ENCODE results near the gene PDZRN4.
"Not testable (repeated sequence)": the region's sequence is repeated elsewhere in the genome, so short reads cannot be mapped to it uniquely, and the experiment has no call there.

Gene PDZRN4

GRCh38 chr12:41254004-41254914, 66.1 kb downstream of the PDZRN4 start:
- H3K4me1 Mint-ChIP-seq = no peaks in the 10 kb centered on the region
- no peaks in the 10 kb centered on the region for H3K27me3 Mint-ChIP-seq (ENCODE audit: low read depth, poor library complexity)
- no peak for TF ChIP-seq CTCF (IDR thresholded peaks at IDR 0.05)
- DNase-seq = no peak
- no peak overlapping the region for H3K4me3 Mint-ChIP-seq
- peaks cover 12% of the 10 kb centered on the region for H3K36me3 Mint-ChIP-seq (ENCODE audit: low read depth)
- H3K9me3 Mint-ChIP-seq = peaks cover 17% of the 10 kb centered on the region
- no peak overlapping the region for H3K27ac Mint-ChIP-seq

DNA sequence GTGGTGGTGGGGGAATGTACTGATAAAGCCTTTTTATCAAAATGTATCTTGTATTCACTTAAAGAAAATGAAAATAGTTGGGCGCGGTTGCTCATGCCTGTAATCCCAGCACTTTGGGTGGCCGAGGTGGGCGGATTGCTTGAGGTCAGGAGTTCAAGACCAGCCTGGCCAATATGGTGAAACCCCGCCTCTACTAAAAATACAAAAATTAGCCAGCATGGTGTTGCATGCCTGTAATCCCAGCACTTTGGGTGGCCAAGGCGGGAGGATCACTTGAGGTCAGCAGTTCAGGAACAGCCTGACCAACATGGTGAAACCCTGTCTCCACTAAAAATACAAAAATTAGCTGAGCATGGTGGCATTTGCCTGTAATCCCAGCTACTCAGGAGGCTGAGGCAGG, 75.1 kb downstream of the PDZRN4 start:
- not testable (repeated sequence) for DNase-seq; H3K36me3 Mint-ChIP-seq (ENCODE audit: low read depth)

DNA sequence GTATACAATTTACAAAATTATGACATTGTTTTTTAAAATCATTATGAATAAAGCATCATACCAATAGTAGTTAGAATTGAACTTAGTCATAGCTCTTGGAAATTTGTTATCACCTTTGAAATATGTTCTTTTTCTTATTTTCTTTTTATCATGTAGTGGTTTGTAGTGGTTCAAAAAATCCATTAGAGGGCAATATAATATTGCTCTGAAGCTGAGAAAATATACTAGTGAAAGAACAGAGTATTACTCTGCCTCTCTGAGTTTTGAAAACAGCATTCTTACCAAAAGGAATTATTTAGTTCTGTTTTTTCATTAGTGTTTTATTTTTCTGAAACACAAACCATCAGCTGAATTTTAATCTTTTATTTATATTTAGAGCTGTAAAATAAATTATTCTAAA, 76.2 kb downstream of the PDZRN4 start:
- no peak for DNase-seq
- Mint-ChIP-seq H3K4me3 (no peak overlapping the region), H3K9me3 (peaks cover 4% of the 10 kb centered on the region), H3K27me3 (ENCODE audit: low read depth, poor library complexity) (peaks cover 4% of the 10 kb centered on the region), H3K27ac (no peak overlapping the region), H3K36me3 (ENCODE audit: low read depth) (no peaks in the 10 kb centered on the region), H3K4me1 (no peaks in the 10 kb centered on the region)
- TF ChIP-seq CTCF (IDR thresholded peaks at IDR 0.05) = no peak

More for the DNA sequence above, 75.1 kb downstream of the PDZRN4 start:
- not testable (repeated sequence) for H3K4me3 Mint-ChIP-seq; H3K4me1 Mint-ChIP-seq; H3K9me3 Mint-ChIP-seq; H3K27me3 Mint-ChIP-seq (ENCODE audit: low read depth, poor library complexity); H3K27ac Mint-ChIP-seq

GRCh38 chr12:41269056-41269455, 80.9 kb downstream of the PDZRN4 start:
- no peak overlapping the region for H3K4me3 Mint-ChIP-seq
- TF ChIP-seq CTCF (IDR thresholded peaks at IDR 0.05) = no peak
- peaks cover 4% of the 10 kb centered on the region for H3K27me3 Mint-ChIP-seq (ENCODE audit: low read depth, poor library complexity)
- no peak for DNase-seq
- no peaks in the 10 kb centered on the region for H3K36me3 Mint-ChIP-seq (ENCODE audit: low read depth)
- no peaks in the 10 kb centered on the region for H3K9me3 Mint-ChIP-seq
- H3K27ac Mint-ChIP-seq = no peak overlapping the region
- H3K4me1 Mint-ChIP-seq = no peaks in the 10 kb centered on the region

DNA sequence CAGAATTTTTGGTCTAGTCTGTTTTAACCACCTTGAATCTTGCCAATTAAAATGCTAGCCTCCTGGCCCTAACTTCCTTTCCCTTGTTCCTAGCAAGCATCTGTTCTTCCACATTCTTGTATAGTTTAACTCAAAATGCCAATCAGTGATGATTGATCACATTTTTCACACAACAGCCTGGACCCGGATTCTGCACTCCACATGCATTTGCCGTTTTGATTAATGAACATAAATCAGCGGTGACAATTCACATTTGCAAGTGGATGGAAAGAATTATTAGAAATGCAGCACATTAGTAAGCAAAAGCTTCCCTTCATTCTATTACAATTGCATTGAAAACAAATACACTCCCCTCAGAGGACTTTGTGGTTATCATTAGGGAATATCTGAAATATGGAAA, 83.4 kb downstream of the PDZRN4 start:
- Mint-ChIP-seq H3K27ac (no peak overlapping the region), H3K27me3 (ENCODE audit: low read depth, poor library complexity) (peaks cover 4% of the 10 kb centered on the region), H3K4me1 (peaks cover 4% of the 10 kb centered on the region)

DNA sequence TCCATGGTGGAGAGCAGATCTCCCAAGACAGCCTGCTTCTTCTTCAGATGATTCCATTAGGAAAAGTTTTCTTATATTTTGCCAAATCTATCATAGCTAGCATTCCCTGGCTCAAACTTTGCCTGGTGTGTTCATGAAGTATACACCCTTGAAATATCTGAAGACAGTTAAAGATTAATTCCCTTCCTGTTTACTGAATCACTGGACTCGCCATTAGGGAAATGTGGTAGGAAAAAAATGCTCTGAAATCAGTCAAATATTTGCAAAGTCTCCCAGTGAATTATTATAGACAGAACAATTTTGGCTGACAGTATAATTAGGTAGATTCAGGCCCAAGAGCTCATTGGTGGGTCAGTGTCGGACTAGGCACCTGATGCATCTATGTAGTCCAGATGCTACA, 86.5 kb downstream of the PDZRN4 start:
- H3K9me3 Mint-ChIP-seq = no peaks in the 10 kb centered on the region
- H3K4me3 Mint-ChIP-seq = no peak overlapping the region
- no peaks in the 10 kb centered on the region for H3K27me3 Mint-ChIP-seq (ENCODE audit: low read depth, poor library complexity)
- no peak for TF ChIP-seq CTCF (IDR thresholded peaks at IDR 0.05)
- H3K36me3 Mint-ChIP-seq (ENCODE audit: low read depth) = no peaks in the 10 kb centered on the region
- DNase-seq = no peak
- H3K4me1 Mint-ChIP-seq = peaks cover 16% of the 10 kb centered on the region
- H3K27ac Mint-ChIP-seq = no peak overlapping the region

More for the DNA sequence above, 83.4 kb downstream of the PDZRN4 start:
- no peaks in the 10 kb centered on the region for H3K9me3 Mint-ChIP-seq
- H3K36me3 Mint-ChIP-seq (ENCODE audit: low read depth) = no peaks in the 10 kb centered on the region
- no peak for DNase-seq
- H3K4me3 Mint-ChIP-seq = no peak overlapping the region
- TF ChIP-seq CTCF (IDR thresholded peaks at IDR 0.05) = no peak
